Neural cell (in vitro differentiated cells): ENCODE data around the gene MAP4K4. TPM values are rescaled to one million over a fixed set of nuclear protein-coding genes. Genes with fewer than 3 reads are reported as not detected.

ENCODE experiments used
- H2AFZ ChIP-seq: fragments of 200-600, 300-800 bp; sonication (generic), shearing (Covaris generic); 2 replicates; pipeline ENCODE4 v1.6.0; 2014; ENCODE audit warnings: low read depth, mild to moderate bottlenecking, antibody characterized with exemption, low read length, moderate library complexity
- H3F3A ChIP-seq: fragments of 200-600 bp; shearing (Covaris generic); 2 replicates; pipeline ENCODE4 v1.6.1; 2016; ENCODE audit warnings: mild to moderate bottlenecking, moderate library complexity, mixed read lengths, antibody characterized with exemption, low read length; ENCODE audit not compliant: insufficient read depth, poor library complexity, severe bottlenecking
- H3K27ac ChIP-seq: fragments of 200-600, 300-800 bp; sonication (generic), shearing (Covaris generic); 2 replicates; pipeline ENCODE4 v1.5.1; 2014; ENCODE audit warnings: mild to moderate bottlenecking, low read length, moderate library complexity
- H3K27me3 ChIP-seq: fragments of 300-800, 200-600 bp; sonication (generic), shearing (Covaris generic); 2 replicates; pipeline ENCODE4 v1.6.0; 2014; ENCODE audit warnings: mild to moderate bottlenecking, low read depth, low read length, moderate library complexity; ENCODE audit not compliant: insufficient read depth
- H3K36me3 ChIP-seq: fragments of 300-800, 200-600 bp; sonication (generic), shearing (Covaris generic); 2 replicates; pipeline ENCODE4 v1.5.1; 2014; ENCODE audit warnings: mild to moderate bottlenecking, antibody characterized with exemption, low read length, moderate library complexity; ENCODE audit not compliant: insufficient read depth
- H3K4me2 ChIP-seq: fragments of 300-800, 200-600 bp; sonication (generic), shearing (Covaris generic); 2 replicates; pipeline ENCODE4 v1.6.0; 2014; ENCODE audit warnings: mild to moderate bottlenecking, low read length
- H3K4me3 ChIP-seq: fragments of 300-800, 200-600 bp; sonication (generic), shearing (Covaris generic); 2 replicates; pipeline ENCODE4 v1.5.1; 2014; ENCODE audit warnings: mild to moderate bottlenecking, low read length, moderate library complexity
- H3K79me2 ChIP-seq: fragments of 200-600 bp; shearing (Covaris generic); replicated peaks from 2 replicates; pipeline ENCODE4 v1.6.0; 2014; ENCODE audit warnings: mild to moderate bottlenecking, low read length, moderate library complexity; ENCODE audit not compliant: insufficient read depth
- H3K9ac ChIP-seq: fragments of 300-800, 200-600 bp; sonication (generic), shearing (Covaris generic); 2 replicates; pipeline ENCODE4 v1.6.1; 2016; ENCODE audit warnings: mild to moderate bottlenecking, low read length, mixed read lengths
- H3K9me2 ChIP-seq: fragments of 200-600 bp; shearing (Covaris generic); 2 replicates; pipeline ENCODE4 v1.6.1; 2016; ENCODE audit warnings: mild to moderate bottlenecking, low read length, mixed read lengths; ENCODE audit not compliant: insufficient read depth
- H3K9me3 ChIP-seq: fragments of 200-600, 300-800 bp; sonication (generic), shearing (Covaris generic); 2 replicates; pipeline ENCODE4 v1.6.1; 2016; ENCODE audit warnings: mild to moderate bottlenecking, mixed run types, low read length, moderate library complexity, mixed read lengths
- H4K20me1 ChIP-seq: fragments of 200-600 bp; shearing (Covaris generic); 2 replicates; pipeline ENCODE4 v1.6.1; 2016; ENCODE audit warnings: mild to moderate bottlenecking, mixed run types; ENCODE audit not compliant: insufficient read depth
- CTCF ChIP-seq: fragments of 450-650 bp; IDR thresholded peaks from 2 replicates; pipeline ENCODE4 v1.5.1; 2014; ENCODE audit warnings: antibody characterized with exemption, mild to moderate bottlenecking, moderate library complexity; ENCODE audit not compliant: poor library complexity, severe bottlenecking
- EP300 ChIP-seq: fragments of 450-650 bp; conservative IDR thresholded peaks from 2 replicates; pipeline ENCODE4 v1.6.1; 2014; ENCODE audit warnings: antibody characterized with exemption, mild to moderate bottlenecking, moderate library complexity; ENCODE audit not compliant: poor library complexity, severe bottlenecking
- EZH2 ChIP-seq: fragments of 200-600, 300-800 bp; shearing (Covaris generic), sonication (generic); IDR thresholded peaks from 2 replicates; pipeline ENCODE4 v1.6.1; 2014; ENCODE audit warnings: antibody characterized with exemption, low read length, borderline replicate concordance, mild to moderate bottlenecking; ENCODE audit not compliant: insufficient read depth, poor library complexity, severe bottlenecking
- MXI1 ChIP-seq: fragments of 450-650 bp; conservative IDR thresholded peaks from 2 replicates; pipeline ENCODE4 v1.6.1; 2014; ENCODE audit warnings: antibody characterized with exemption, mild to moderate bottlenecking; ENCODE audit not compliant: poor library complexity, severe bottlenecking
- POLR2AphosphoS5 ChIP-seq: IDR thresholded peaks from 2 replicates; pipeline ENCODE4 v1.6.1; 2012
- RAD21 ChIP-seq: fragments of 450-650 bp; conservative IDR thresholded peaks from 2 replicates; pipeline ENCODE4 v1.6.1; 2014; ENCODE audit warnings: antibody characterized with exemption, mild to moderate bottlenecking, moderate library complexity
- REST ChIP-seq: IDR thresholded peaks from 2 replicates; pipeline ENCODE4 v1.6.1; 2012; ENCODE audit warnings: borderline replicate concordance
- SMC3 ChIP-seq: fragments of 450-650 bp; conservative IDR thresholded peaks from 2 replicates; pipeline ENCODE4 v1.6.1; 2014; ENCODE audit warnings: antibody characterized with exemption, mild to moderate bottlenecking, moderate library complexity; ENCODE audit not compliant: poor library complexity
- TAF1 ChIP-seq: IDR thresholded peaks from 2 replicates; pipeline ENCODE4 v1.6.1; 2012; ENCODE audit warnings: low read depth
- polyA plus RNA-seq: library from polyadenylated mRNA; depleted of rRNA; stranded (reverse); fragments of >200 nt; gene quantifications from 2 replicates; pipeline ENCODE4 v1.2.3, GENCODE V29; 2014

MAP4K4 gene
- polyA plus RNA-seq, 1 donor from 2014 or later = 125 TPM

GRCh38 chr2:101763496-101764333 lies 66.2 kb downstream of the MAP4K4 start:
- H3K4me2 ChIP-seq = no peak overlapping the region
- H3K4me3 ChIP-seq = no peak overlapping the region
- TF ChIP-seq TAF1 (no peak), RAD21 (no peak), SMC3 (no peak), MXI1 (no peak), CTCF (no peak), REST (no peak), EP300 (no peak), EZH2 (no peak), POLR2AphosphoS5 (no peak)
- no peak overlapping the region for H2AFZ ChIP-seq
- H3F3A ChIP-seq = no peaks in the 10 kb centered on the region
- H3K9ac ChIP-seq = no peak overlapping the region
- no peaks in the 10 kb centered on the region for H3K36me3 ChIP-seq
- no peaks in the 10 kb centered on the region for H3K9me2 ChIP-seq
- no peaks in the 10 kb centered on the region for H3K27me3 ChIP-seq
- no peak overlapping the region for H3K27ac ChIP-seq
- no peaks in the 10 kb centered on the region for H3K9me3 ChIP-seq
- peaks cover 65% of the 10 kb centered on the region for H4K20me1 ChIP-seq
- H3K79me2 ChIP-seq = peaks cover 88% of the 10 kb centered on the region

GRCh38 chr2:101766337-101766736 lies 68.8 kb downstream of the MAP4K4 start:
- Histone ChIP-seq H3K4me3 (no peak overlapping the region), H3K27ac (no peak overlapping the region), H4K20me1 (peaks cover 67% of the 10 kb centered on the region), H3K9ac (no peak overlapping the region), H2AFZ (no peak overlapping the region), H3K4me2 (no peak overlapping the region), H3K27me3 (no peaks in the 10 kb centered on the region), H3K9me3 (no peaks in the 10 kb centered on the region), H3K79me2 (peaks cover 97% of the 10 kb centered on the region), H3K9me2 (no peaks in the 10 kb centered on the region), H3K36me3 (no peaks in the 10 kb centered on the region), H3F3A (no peaks in the 10 kb centered on the region)
- TF ChIP-seq REST = no peak
- no peak for TF ChIP-seq MXI1
- TF ChIP-seq EP300 = no peak
- TF ChIP-seq RAD21 = no peak
- TF ChIP-seq TAF1 = no peak
- TF ChIP-seq SMC3 = no peak
- TF ChIP-seq POLR2AphosphoS5 = no peak
- TF ChIP-seq CTCF = no peak
- TF ChIP-seq EZH2 = no peak
